Caco-2 (cell line): ENCODE results near the gene MTG1. TPM values are rescaled to one million over a fixed set of nuclear protein-coding genes. Genes with fewer than 3 reads are reported as not detected.

ENCODE experiments used
- BruUV-seq: library from RNA; stranded (reverse); fragments of 400-500 nt; replicated peaks from 2 replicates; lab custom pipeline; 2021; lab: Mats Ljungman, UMichigan
- CTCF ChIA-PET: fragments of 300-600 bp; sonication (Branson Sonifier 250); formaldehyde crosslinking; loops from one replicate; lab custom pipeline; 2022; ENCODE audit warnings: antibody characterized with exemption; lab: Charles Lee
- POLR2A ChIA-PET: fragments of 300-600 bp; sonication (Branson Sonifier 250); formaldehyde crosslinking; loops from one replicate; lab custom pipeline; 2022; ENCODE audit warnings: antibody characterized with exemption; lab: Charles Lee
- DNase-seq, 2 experiments: peaks; one replicate each; pipeline versions ENCODE4 v3.0.0 to v3.0.0-alpha.2; 2020 to 2022
- H3K27me3 ChIP-seq: replicated peaks from 2 replicates; pipeline ENCODE4 v1.6.0; 2011; ENCODE audit warnings: low read length; ENCODE audit not compliant: control insufficient read depth, insufficient read depth
- H3K36me3 ChIP-seq: 2 replicates; pipeline ENCODE4 v1.5.1; 2011; ENCODE audit warnings: low read length; ENCODE audit not compliant: control insufficient read depth, insufficient read depth
- H3K4me1 ChIP-seq: fragments of 250-450 bp; sonication (Bioruptor Pico); 2 replicates; pipeline ENCODE4 v1.5.1; 2020; ENCODE audit warnings: mild to moderate bottlenecking
- H3K4me3 ChIP-seq: 2 replicates; pipeline ENCODE4 v1.5.1; 2011; ENCODE audit warnings: low read depth, mild to moderate bottlenecking, control low read depth, low read length
- H3K9me3 ChIP-seq: fragments of 250-450 bp; sonication (Bioruptor Pico); 2 replicates; pipeline ENCODE4 v1.5.1; 2020; ENCODE audit warnings: mild to moderate bottlenecking, moderate library complexity
- H3K27ac Mint-ChIP-seq: one replicate; pipeline ENCODE4 v1.8.0; 2022; ENCODE audit warnings: mixed read lengths; ENCODE audit not compliant: unreplicated experiment
- H3K27me3 Mint-ChIP-seq: one replicate; pipeline ENCODE4 v1.8.0; 2022; ENCODE audit warnings: mixed read lengths; ENCODE audit not compliant: insufficient read depth, unreplicated experiment
- H3K36me3 Mint-ChIP-seq: one replicate; pipeline ENCODE4 v1.8.0; 2022; ENCODE audit warnings: mild to moderate bottlenecking, mixed read lengths; ENCODE audit not compliant: insufficient read depth, unreplicated experiment
- H3K4me1 Mint-ChIP-seq: one replicate; pipeline ENCODE4 v1.8.0; 2022; ENCODE audit warnings: low read depth, mixed read lengths; ENCODE audit not compliant: unreplicated experiment
- H3K4me3 Mint-ChIP-seq: one replicate; pipeline ENCODE4 v1.8.0; 2022; ENCODE audit warnings: mild to moderate bottlenecking, moderate library complexity, mixed read lengths; ENCODE audit not compliant: unreplicated experiment
- H3K9me3 Mint-ChIP-seq: one replicate; pipeline ENCODE4 v1.8.0; 2022; ENCODE audit warnings: mixed read lengths; ENCODE audit not compliant: unreplicated experiment
- CTCF ChIP-seq, 2 experiments: fragments of 200-600 bp in 1 of 2; IDR thresholded peaks; 1 replicate in 1 of 2; 2 replicates in 1 of 2; pipeline versions ENCODE4 v1.5.1 to v1.8.0; 2011 to 2022; ENCODE audit warnings: antibody characterized with exemption in 1 of 2, control low read depth in 1 of 2, inconsistent platforms in 1 of 2, low read depth in 1 of 2, low read length in 1 of 2, mild to moderate bottlenecking in 1 of 2, moderate library complexity in 1 of 2; ENCODE audit not compliant: insufficient read depth in 1 of 2, severe bottlenecking in 1 of 2, unreplicated experiment in 1 of 2
- intact Hi-C: fragments of 100-400 bp; cut with micrococcal nuclease; formaldehyde crosslinking; loops from one replicate; pipeline ENCODE4 v1.10.0; 2022; ENCODE audit not compliant: unreplicated experiment
- total RNA-seq: library from RNA; stranded (reverse); gene quantifications from 2 replicates; pipeline ENCODE4 v1.2.3, GENCODE V29; 2022

MTG1 gene
- total RNA-seq, 1 experiment from 2014 or later, result 113 TPM

GRCh38 chr10:133457100-133457841, 63.3 kb downstream of the MTG1 start:
- no peaks in the 10 kb centered on the region for H3K4me1 Mint-ChIP-seq
- peaks cover 8% of the 10 kb centered on the region for H3K27me3 Mint-ChIP-seq
- H3K4me3 Mint-ChIP-seq, result no peak overlapping the region
- H3K36me3 Mint-ChIP-seq, result no peaks in the 10 kb centered on the region
- ChIA-PET POLR2A (no interaction called here), CTCF (interaction anchor here (0.6 kb wide), 1 partner anchor 603 kb away, joined by 3 read pairs; no protein-coding TSS in a partner anchor)
- H3K9me3 Mint-ChIP-seq, result peaks cover 10% of the 10 kb centered on the region
- no peaks in the 10 kb centered on the region for H3K4me1 ChIP-seq
- H3K9me3 ChIP-seq, result no peaks in the 10 kb centered on the region
- intact Hi-C loops, result no loop called here
- no peak overlapping the region for H3K27ac Mint-ChIP-seq
- H3K4me3 ChIP-seq, result no peak overlapping the region
- no peak for TF ChIP-seq CTCF (IDR thresholded peaks at IDR 0.05; ENCODE audit: insufficient read depth in 1 of 2, low read depth in 1 of 2, low read length in 1 of 2, severe bottlenecking in 1 of 2, unreplicated experiment in 1 of 2)
- no peak for DNase-seq
- peaks cover 1% of the 10 kb centered on the region; the same call in 1 of the 2 replicates for H3K27me3 ChIP-seq
- H3K36me3 ChIP-seq, result no peaks in the 10 kb centered on the region
- no TSS peak for BruUV-seq

GRCh38 chr10:133458021-133458709, 64.2 kb downstream of the MTG1 start:
- Histone ChIP-seq H3K4me1 (no peaks in the 10 kb centered on the region), H3K9me3 (no peaks in the 10 kb centered on the region), H3K36me3 (no peaks in the 10 kb centered on the region), H3K4me3 (no peak overlapping the region), H3K27me3 (peaks cover 1% of the 10 kb centered on the region; the same call in 1 of the 2 replicates)
- ChIA-PET POLR2A (no interaction called here), CTCF (interaction anchor here (0.6 kb wide), 1 partner anchor 604 kb away, joined by 3 read pairs; no protein-coding TSS in a partner anchor)
- no TSS peak for BruUV-seq
- Mint-ChIP-seq H3K4me1 (no peaks in the 10 kb centered on the region), H3K9me3 (peaks cover 5% of the 10 kb centered on the region), H3K27me3 (peaks cover 6% of the 10 kb centered on the region), H3K4me3 (no peak overlapping the region), H3K36me3 (no peaks in the 10 kb centered on the region), H3K27ac (no peak overlapping the region)
- DNase-seq, result no peak
- intact Hi-C loops, result no loop called here
- TF ChIP-seq CTCF (IDR thresholded peaks at IDR 0.05; ENCODE audit: insufficient read depth in 1 of 2, low read depth in 1 of 2, low read length in 1 of 2, severe bottlenecking in 1 of 2, unreplicated experiment in 1 of 2), result no peak

GRCh38 chr10:133458710-133459453, 64.9 kb downstream of the MTG1 start:
- Histone ChIP-seq H3K4me3 (no peak overlapping the region), H3K36me3 (no peaks in the 10 kb centered on the region), H3K27me3 (no peaks in the 10 kb centered on the region), H3K4me1 (no peaks in the 10 kb centered on the region), H3K9me3 (peaks cover 4% of the 10 kb centered on the region; the same call in 1 of the 2 replicates)
- ChIA-PET POLR2A (no interaction called here), CTCF (no interaction called here)
- peaks cover 5% of the 10 kb centered on the region for H3K27me3 Mint-ChIP-seq
- H3K9me3 Mint-ChIP-seq, result peaks cover 5% of the 10 kb centered on the region
- no peaks in the 10 kb centered on the region for H3K36me3 Mint-ChIP-seq
- TF ChIP-seq CTCF (IDR thresholded peaks at IDR 0.05; ENCODE audit: insufficient read depth in 1 of 2, low read depth in 1 of 2, low read length in 1 of 2, severe bottlenecking in 1 of 2, unreplicated experiment in 1 of 2), result no peak
- BruUV-seq, result no TSS peak
- no peak overlapping the region for H3K4me3 Mint-ChIP-seq
- no peak overlapping the region for H3K27ac Mint-ChIP-seq
- DNase-seq, result no peak
- H3K4me1 Mint-ChIP-seq, result no peaks in the 10 kb centered on the region
- intact Hi-C loops, result no loop called here
